BE2C (cell line): ENCODE results near the gene KRTAP20-1.

ENCODE experiments used
- DNase-seq: peaks from one replicate; pipeline ENCODE4 v3.0.0-alpha.2; 2020
- H3K27me3 ChIP-seq: fragments of 250-450 bp; sonication (Bioruptor Pico); 2 replicates; pipeline ENCODE4 v1.5.1; 2020; ENCODE audit warnings: mild to moderate bottlenecking
- H3K36me3 ChIP-seq: fragments of 250-450 bp; sonication (Bioruptor Pico); 2 replicates; pipeline ENCODE4 v1.5.1; 2020; ENCODE audit warnings: mild to moderate bottlenecking
- H3K4me1 ChIP-seq: fragments of 250-450 bp; sonication (Bioruptor Pico); 2 replicates; pipeline ENCODE4 v1.5.1; 2020
- H3K4me3 ChIP-seq: 2 replicates; pipeline ENCODE4 v1.5.1; 2011; ENCODE audit warnings: low read depth, low read length
- H3K9me3 ChIP-seq: fragments of 250-450 bp; sonication (Bioruptor Pico); 2 replicates; pipeline ENCODE4 v1.5.1; 2020
- TF ChIP-seq, protein P1 (sequence below): IDR thresholded peaks from 2 replicates; pipeline ENCODE4 v1.5.1; 2012; ENCODE audit warnings: mild to moderate bottlenecking, low read depth, low read length

The KRTAP20-1 gene

DNA sequence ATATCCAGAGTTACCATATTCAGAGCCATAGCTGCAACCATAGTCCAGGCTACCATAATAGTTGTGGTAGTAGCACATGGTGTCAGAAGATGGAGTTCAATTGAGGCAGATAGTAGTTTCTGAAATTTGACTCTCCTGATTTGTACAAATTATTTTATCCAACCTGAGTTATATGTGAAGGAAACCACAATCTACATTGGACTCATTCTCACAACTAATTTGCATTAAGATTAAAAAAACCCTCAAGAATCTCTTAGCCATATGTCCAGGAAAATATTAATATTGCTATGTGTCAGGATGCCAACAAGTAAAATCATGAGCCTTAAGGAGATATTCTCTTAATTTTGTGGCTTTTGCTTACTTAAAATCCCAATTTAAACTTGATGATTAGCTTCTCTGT is 25.9 kb upstream of the KRTAP20-1 start, which contains the start of gene KRTAP22-2:
KRTAP22-2 (minus strand) TSS at position 101 of the 400 bp plus-strand sequence.
- H3K4me3 ChIP-seq = no peak within 1 kb of the TSS
- H3K27me3 ChIP-seq = no peaks in the 10 kb centered on the region
- no peaks in the 10 kb centered on the region for H3K4me1 ChIP-seq
- no peaks in the 10 kb centered on the region for H3K36me3 ChIP-seq
- H3K9me3 ChIP-seq = no peaks in the 10 kb centered on the region
- TF ChIP-seq, protein P1, sequence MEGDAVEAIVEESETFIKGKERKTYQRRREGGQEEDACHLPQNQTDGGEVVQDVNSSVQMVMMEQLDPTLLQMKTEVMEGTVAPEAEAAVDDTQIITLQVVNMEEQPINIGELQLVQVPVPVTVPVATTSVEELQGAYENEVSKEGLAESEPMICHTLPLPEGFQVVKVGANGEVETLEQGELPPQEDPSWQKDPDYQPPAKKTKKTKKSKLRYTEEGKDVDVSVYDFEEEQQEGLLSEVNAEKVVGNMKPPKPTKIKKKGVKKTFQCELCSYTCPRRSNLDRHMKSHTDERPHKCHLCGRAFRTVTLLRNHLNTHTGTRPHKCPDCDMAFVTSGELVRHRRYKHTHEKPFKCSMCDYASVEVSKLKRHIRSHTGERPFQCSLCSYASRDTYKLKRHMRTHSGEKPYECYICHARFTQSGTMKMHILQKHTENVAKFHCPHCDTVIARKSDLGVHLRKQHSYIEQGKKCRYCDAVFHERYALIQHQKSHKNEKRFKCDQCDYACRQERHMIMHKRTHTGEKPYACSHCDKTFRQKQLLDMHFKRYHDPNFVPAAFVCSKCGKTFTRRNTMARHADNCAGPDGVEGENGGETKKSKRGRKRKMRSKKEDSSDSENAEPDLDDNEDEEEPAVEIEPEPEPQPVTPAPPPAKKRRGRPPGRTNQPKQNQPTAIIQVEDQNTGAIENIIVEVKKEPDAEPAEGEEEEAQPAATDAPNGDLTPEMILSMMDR = no peak
- no peak for DNase-seq

DNA sequence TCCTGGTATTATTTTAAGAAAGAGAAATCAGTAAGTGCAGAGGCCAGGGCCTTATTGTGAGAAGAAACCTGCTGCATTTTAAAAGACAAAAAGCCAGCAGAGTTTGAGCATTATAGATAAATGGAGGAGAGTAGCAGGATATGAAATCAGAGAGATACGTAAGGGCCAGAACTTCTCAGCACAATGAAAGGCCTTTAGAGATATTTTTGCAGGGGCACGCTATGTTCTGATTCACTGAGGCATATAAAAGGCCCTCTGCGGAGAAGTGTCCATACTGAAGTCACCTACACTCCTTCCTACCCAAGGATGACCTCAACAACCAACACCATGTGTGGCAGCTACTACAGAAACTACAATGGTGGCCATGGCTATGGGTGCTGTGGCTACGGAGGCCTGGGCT is 24.1 kb upstream of the KRTAP20-1 start, which contains the start of gene KRTAP6-3:
KRTAP6-3 (plus strand) TSS at position 301 of the 400 bp plus-strand sequence; CDS start at position 307, 6 bp downstream.
- DNase-seq = no peak
- no peaks in the 10 kb centered on the region for H3K27me3 ChIP-seq
- TF ChIP-seq, protein P1 = no peak
- H3K36me3 ChIP-seq = no peaks in the 10 kb centered on the region
- H3K4me3 ChIP-seq = no peak within 1 kb of the TSS
- H3K4me1 ChIP-seq = no peaks in the 10 kb centered on the region
- no peaks in the 10 kb centered on the region for H3K9me3 ChIP-seq

DNA sequence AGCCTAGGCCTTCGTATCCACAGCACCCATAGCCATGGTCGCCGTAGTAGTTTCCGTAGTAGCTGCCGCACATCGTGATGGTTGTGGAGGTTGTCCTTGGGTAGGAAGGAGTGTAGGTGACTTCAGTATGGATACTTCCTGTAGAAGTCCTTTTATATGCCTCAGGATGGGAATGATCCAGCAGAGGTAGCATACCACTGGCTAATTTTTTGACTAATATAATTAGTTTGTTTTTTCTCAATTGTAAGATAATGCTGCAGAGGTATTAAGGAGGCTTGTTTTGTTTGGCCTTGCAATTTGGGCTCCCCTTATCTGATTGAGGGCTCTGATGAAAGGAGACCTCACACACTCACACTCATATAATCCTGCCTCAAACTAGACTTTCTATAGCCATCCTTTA is 17.4 kb upstream of the KRTAP20-1 start, which contains the start of gene KRTAP6-2:
KRTAP6-2 (minus strand) TSS at position 101 of the 400 bp plus-strand sequence; CDS start at position 73, 28 bp downstream.
- Histone ChIP-seq H3K4me1 (no peaks in the 10 kb centered on the region), H3K9me3 (no peaks in the 10 kb centered on the region; the same call in 1 of the 2 replicates), H3K27me3 (no peaks in the 10 kb centered on the region), H3K36me3 (no peaks in the 10 kb centered on the region), H3K4me3 (no peak within 1 kb of the TSS)
- DNase-seq = no peak
- TF ChIP-seq, protein P1 = no peak

DNA sequence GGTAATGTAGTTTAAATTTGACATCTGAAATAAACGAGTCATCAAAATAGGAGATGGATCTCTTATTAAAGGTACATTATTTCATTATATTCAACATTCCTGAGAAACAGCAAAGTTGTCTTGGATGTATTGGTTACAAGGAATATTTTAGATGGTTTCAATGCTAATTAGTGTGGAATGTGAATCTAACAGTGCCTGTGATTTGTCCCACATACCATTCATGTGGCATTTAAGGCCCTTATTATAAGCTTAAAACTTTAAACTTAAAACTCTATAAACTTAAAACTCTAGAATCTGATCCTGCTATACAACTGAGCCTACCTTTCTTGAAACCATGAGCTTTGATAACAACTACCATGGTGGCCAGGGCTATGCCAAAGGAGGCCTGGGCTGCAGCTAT is 15.4 kb upstream of the KRTAP20-1 start, which contains the start of gene KRTAP22-1:
KRTAP22-1 (plus strand) TSS at position 301 of the 400 bp plus-strand sequence.
- TF ChIP-seq, protein P1 = no peak
- no peaks in the 10 kb centered on the region for H3K27me3 ChIP-seq
- no peak for DNase-seq
- H3K36me3 ChIP-seq = no peaks in the 10 kb centered on the region
- H3K4me1 ChIP-seq = no peaks in the 10 kb centered on the region
- H3K9me3 ChIP-seq = no peaks in the 10 kb centered on the region; the same call in 1 of the 2 replicates
- no peak within 1 kb of the TSS for H3K4me3 ChIP-seq

DNA sequence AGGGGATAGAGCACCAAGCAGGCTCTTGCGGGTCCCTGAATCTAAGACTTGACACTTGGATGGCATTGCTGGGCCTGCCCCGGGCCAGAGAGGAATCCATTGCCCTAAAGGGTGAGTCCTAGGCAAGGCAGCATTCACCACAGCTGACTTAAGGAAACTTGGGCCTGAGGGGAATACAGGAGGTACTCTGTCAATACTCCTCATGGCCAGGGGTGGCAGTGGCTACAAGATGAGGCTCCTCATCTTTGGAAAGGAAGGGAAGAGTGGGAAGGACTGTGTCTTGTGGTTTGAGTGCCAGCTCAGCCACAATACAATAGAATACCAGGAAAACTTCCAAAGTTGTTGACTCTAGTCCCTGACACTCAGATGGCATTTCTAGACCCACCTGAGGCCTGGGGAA is 10.3 kb upstream of the KRTAP20-1 start:
- Histone ChIP-seq H3K4me3 (no peak overlapping the region), H3K9me3 (no peaks in the 10 kb centered on the region), H3K27me3 (no peaks in the 10 kb centered on the region), H3K36me3 (no peaks in the 10 kb centered on the region), H3K4me1 (no peaks in the 10 kb centered on the region)
- TF ChIP-seq, protein P1 = no peak
- no peak for DNase-seq

DNA sequence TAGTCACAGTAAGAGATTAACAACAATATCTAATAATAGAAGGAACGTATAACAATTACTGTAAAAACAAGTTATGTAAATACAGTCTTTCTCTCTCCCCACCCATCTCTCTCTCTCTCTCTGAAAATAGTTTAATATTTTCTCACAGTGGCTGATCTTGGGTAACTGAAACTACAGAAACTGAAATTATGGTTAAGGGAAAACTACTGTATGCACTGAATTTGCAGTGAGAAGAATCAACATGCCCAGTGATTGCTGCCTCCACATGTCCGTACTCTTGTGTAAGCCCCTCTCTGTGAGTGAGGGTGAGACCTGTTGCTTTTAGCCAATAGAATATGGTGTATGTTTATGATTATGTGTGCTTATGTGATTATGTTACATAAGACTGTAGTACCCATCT is 4.1 kb upstream of the KRTAP20-1 start:
- H3K4me1 ChIP-seq = no peaks in the 10 kb centered on the region; the same call in 1 of the 2 replicates
- no peaks in the 10 kb centered on the region for H3K36me3 ChIP-seq
- no peaks in the 10 kb centered on the region for H3K27me3 ChIP-seq
- no peak overlapping the region for H3K4me3 ChIP-seq
- H3K9me3 ChIP-seq = no peaks in the 10 kb centered on the region
- no peak for DNase-seq
- TF ChIP-seq, protein P1 = no peak
